ENCODE results near the gene CLCN4. TPM values are rescaled to one million over a fixed set of nuclear protein-coding genes. Genes with fewer than 3 reads are reported as not detected.

The CLCN4 gene
- total and polyA plus RNA-seq, 9 donors = 0.36 to 4.2 (median 3.0) TPM

- H3K27ac ChIP-seq = no peak overlapping the region
- intact Hi-C loops (cut with DNase I) = loop anchor here (2.0 to 10.0 kb wide), 4 partner anchors 107 to 235 kb away; no protein-coding TSS in a partner anchor
- H3K36me3 ChIP-seq = no peaks in the 10 kb centered on the region
- peak; percentile 62 to 81 (median 74) for DNase-seq
- TF ChIP-seq CTCF (IDR thresholded peaks at IDR 0.05) = peak; percentile 99 to 100 (median 100)
- TF ChIP-seq EP300 (IDR thresholded peaks at IDR 0.05) = no peak
- TF ChIP-seq POLR2A (IDR thresholded peaks at IDR 0.05) = peak; percentile 55
- H3K27me3 ChIP-seq = no peaks in the 10 kb centered on the region
- H3K4me1 ChIP-seq (ENCODE audit: insufficient read depth) = no peaks in the 10 kb centered on the region
- no peaks in the 10 kb centered on the region for H3K9me3 ChIP-seq
- no peak overlapping the region for H3K4me3 ChIP-seq
- 15 to 17% (median 16%) methylated on average over 16 of the region's 16 CpGs for WGBS, 3 donors
Observed at GRCh38 chrX:10119399-10119990, 37.3 kb upstream of the CLCN4 start.

GRCh38 chrX:10120331-10120730 is 36.4 kb upstream of the CLCN4 start:
- 75 to 90% (median 83%) methylated on average over 8 of the region's 8 CpGs for WGBS, 3 donors
- H3K27me3 ChIP-seq = no peaks in the 10 kb centered on the region
- H3K27ac ChIP-seq = no peak overlapping the region
- H3K4me3 ChIP-seq = no peak overlapping the region
- H3K4me1 ChIP-seq (ENCODE audit: insufficient read depth) = no peaks in the 10 kb centered on the region
- no peaks in the 10 kb centered on the region for H3K36me3 ChIP-seq
- TF ChIP-seq POLR2A (IDR thresholded peaks at IDR 0.05) (no peak), EP300 (IDR thresholded peaks at IDR 0.05) (no peak), CTCF (IDR thresholded peaks at IDR 0.05) (no peak)
- intact Hi-C loops (cut with DNase I) = loop anchor here in 2 of 4 donors (10.0 kb wide), 2 partner anchors 246 to 336 kb away; partner anchors contain the start of gene SHROOM2 (in 1 of the 2)
- DNase-seq = no peak
- H3K9me3 ChIP-seq = no peaks in the 10 kb centered on the region

- no peak overlapping the region for H3K4me3 ChIP-seq
- no peak for DNase-seq
- WGBS, 3 donors = 83 to 85% (median 85%) methylated on average over 7 of the region's 7 CpGs
- H3K36me3 ChIP-seq = no peaks in the 10 kb centered on the region
- H3K9me3 ChIP-seq = no peaks in the 10 kb centered on the region
- H3K4me1 ChIP-seq (ENCODE audit: insufficient read depth) = no peaks in the 10 kb centered on the region
- no peak for TF ChIP-seq CTCF (IDR thresholded peaks at IDR 0.05)
- no peak for TF ChIP-seq POLR2A (IDR thresholded peaks at IDR 0.05)
- TF ChIP-seq EP300 (IDR thresholded peaks at IDR 0.05) = no peak
- H3K27ac ChIP-seq = no peak overlapping the region
- no peaks in the 10 kb centered on the region for H3K27me3 ChIP-seq
- intact Hi-C loops (cut with DNase I) = loop anchor here in 2 of 4 donors (10.0 kb wide), 2 partner anchors 246 to 336 kb away; partner anchors contain the start of gene SHROOM2 (in 1 of the 2)
Observed at GRCh38 chrX:10120828-10121227, 35.9 kb upstream of the CLCN4 start.

GRCh38 chrX:10121787-10122186 is 35.0 kb upstream of the CLCN4 start:
- no peak for DNase-seq
- H3K4me1 ChIP-seq (ENCODE audit: insufficient read depth) = no peaks in the 10 kb centered on the region
- no peaks in the 10 kb centered on the region for H3K27me3 ChIP-seq
- 85 to 89% (median 87%) methylated on average over 9 of the region's 9 CpGs for WGBS, 3 donors
- no peaks in the 10 kb centered on the region for H3K9me3 ChIP-seq
- H3K36me3 ChIP-seq = no peaks in the 10 kb centered on the region
- intact Hi-C loops (cut with DNase I) = loop anchor here in 2 of 4 donors (10.0 kb wide), 2 partner anchors 247 to 337 kb away; partner anchors contain the start of gene SHROOM2 (in 1 of the 2)
- TF ChIP-seq EP300 (IDR thresholded peaks at IDR 0.05) (no peak), CTCF (IDR thresholded peaks at IDR 0.05) (no peak), POLR2A (IDR thresholded peaks at IDR 0.05) (no peak)
- H3K27ac ChIP-seq = no peak overlapping the region
- no peak overlapping the region for H3K4me3 ChIP-seq

Measured in ovary (tissue), 9 donors.